K562 (cell line): ENCODE measurements around the gene RNF217. TPM values are rescaled to one million over a fixed set of nuclear protein-coding genes. Genes with fewer than 3 reads are reported as not detected.
"Not testable (repeated sequence)": the region's sequence is repeated elsewhere in the genome, so short reads cannot be mapped to it uniquely, and the experiment has no call there.

ENCODE experiments used
- ATAC-seq: fragments of 200-7000 bp; cut with Tn5 transposase; 3 replicates; pipeline ENCODE4 v1.9.1; 2020; ENCODE audit warnings: moderate library complexity
- BruUV-seq: library from RNA; stranded (reverse); fragments of 400-500 nt; replicated peaks from 2 replicates; lab custom pipeline; 2021; lab: Mats Ljungman, UMichigan
- CTCF ChIA-PET: fragments of 300-600 bp; formaldehyde crosslinking; extraction: SDS; loops from one replicate; lab custom pipeline; 2021; ENCODE audit warnings: low intra/inter-chr PET ratio; lab: Yijun Ruan, JAX
- POLR2A ChIA-PET: fragments of 300-600, 350-650 bp; sonication (Branson Sonifier 250); formaldehyde crosslinking; extraction: SDS; loops from one replicate; lab custom pipeline; 2021; ENCODE audit warnings: antibody characterized with exemption, inconsistent platforms; lab: Yijun Ruan, JAX
- DNase-seq, 4 experiments: peaks; one replicate each; pipeline versions ENCODE4 v3.0.0 to v3.0.0-alpha.2; 2011 to 2018; ENCODE audit warnings: low spot score in 3 of 4, mixed read lengths in 3 of 4; ENCODE audit errors: extremely low read depth in 1 of 4
- FAIRE-seq: peaks from 2 replicates; lab custom pipeline; 2011; peaks lifted over from hg19 to GRCh38; lab: Jason Lieb, UNC
- H2AFZ ChIP-seq: 2 replicates; pipeline ENCODE4 v1.6.0; 2011; ENCODE audit warnings: low read depth, low read length, control low read depth, inconsistent platforms
- H3K27ac ChIP-seq: fragments of 200-600 bp; 3 replicates; pipeline ENCODE4 v1.8.0; 2011; ENCODE audit warnings: low read depth, mild to moderate bottlenecking, control low read depth, inconsistent platforms, low read length, moderate library complexity, mixed read lengths; ENCODE audit errors: extremely low read depth
- H3K27me3 ChIP-seq, 2 experiments: fragments of 300-600 bp in 1 of 2; 2 replicates in 1 of 2; 3 replicates in 1 of 2; pipeline versions ENCODE4 v1.6.0 to v1.8.0; 2011; ENCODE audit warnings: inconsistent platforms in 2 of 2, low read length in 2 of 2, mild to moderate bottlenecking in 1 of 2, mixed read lengths in 1 of 2, moderate library complexity in 1 of 2; ENCODE audit not compliant: control insufficient read depth in 2 of 2, insufficient read depth in 2 of 2
- H3K36me3 ChIP-seq: fragments of 300-600 bp; 3 replicates; pipeline ENCODE4 v1.8.0; 2011; ENCODE audit warnings: mild to moderate bottlenecking, low read length, inconsistent platforms; ENCODE audit not compliant: control insufficient read depth, insufficient read depth
- H3K4me1 ChIP-seq, 2 experiments: fragments of 200-600 bp in 1 of 2; replicated peaks in 1 of 2; 2 replicates in 1 of 2; 3 replicates in 1 of 2; pipeline versions ENCODE4 v1.5.1 to v1.8.0; 2011; ENCODE audit warnings: inconsistent platforms in 2 of 2, low read length in 2 of 2, mild to moderate bottlenecking in 1 of 2, mixed read lengths in 1 of 2, moderate library complexity in 1 of 2; ENCODE audit not compliant: control insufficient read depth in 2 of 2, insufficient read depth in 2 of 2
- H3K4me2 ChIP-seq: 2 replicates; pipeline ENCODE4 v1.6.1; 2011; ENCODE audit warnings: low read length, control low read depth, inconsistent platforms, mixed read lengths; ENCODE audit not compliant: insufficient read depth
- H3K4me3 ChIP-seq: fragments of 200-600 bp; sonication (generic), shearing (Covaris generic); 2 replicates; pipeline ENCODE4 v1.5.1; 2016; ENCODE audit warnings: control low read depth, inconsistent platforms
- H3K79me2 ChIP-seq: fragments of 200-600 bp; 3 replicates; pipeline ENCODE4 v1.8.0; 2011; ENCODE audit warnings: low read length, inconsistent platforms; ENCODE audit not compliant: control insufficient read depth, insufficient read depth
- H3K9ac ChIP-seq, 2 experiments: 2 replicates each; pipeline versions ENCODE4 v1.6.0 to v1.6.1; 2011; ENCODE audit warnings: low read depth in 2 of 2, low read length in 2 of 2, control low read depth in 1 of 2, inconsistent platforms in 1 of 2, mild to moderate bottlenecking in 1 of 2, mixed read lengths in 1 of 2; ENCODE audit not compliant: insufficient read depth in 1 of 2
- H3K9me1 ChIP-seq: one replicate; pipeline ENCODE4 v1.6.0; 2011; ENCODE audit warnings: inconsistent platforms, mild to moderate bottlenecking, low read length, moderate library complexity; ENCODE audit not compliant: control insufficient read depth, insufficient read depth
- H3K9me3 ChIP-seq: replicated peaks from 2 replicates; pipeline ENCODE4 v1.5.1; 2011; ENCODE audit warnings: low read depth, low read length, inconsistent platforms; ENCODE audit not compliant: control insufficient read depth, insufficient read depth
- H4K20me1 ChIP-seq: replicated peaks from 2 replicates; pipeline ENCODE4 v1.6.1; 2011; ENCODE audit warnings: low read length, inconsistent platforms, mixed read lengths; ENCODE audit not compliant: control insufficient read depth, insufficient read depth
- ARID2 ChIP-seq: fragments of 450-650 bp; IDR thresholded peaks from 2 replicates; pipeline ENCODE4 v1.6.1; 2017; ENCODE audit warnings: antibody characterized with exemption, mild to moderate bottlenecking
- CBX3 ChIP-seq, 2 experiments: IDR thresholded peaks; 1 replicate in 1 of 2; 2 replicates in 1 of 2; pipeline ENCODE4 v1.6.1; 2012; ENCODE audit warnings: inconsistent platforms in 2 of 2, low read length in 2 of 2, borderline replicate concordance in 1 of 2, control low read depth in 1 of 2
- E2F3 ChIP-seq: fragments of 250-450 bp; sonication (Bioruptor Pico); IDR thresholded peaks from 2 replicates; pipeline ENCODE4 v1.4.0; 2020; ENCODE audit warnings: mild to moderate bottlenecking
- FOSL1 ChIP-seq: fragments of 200-800 bp; sonication (Bioruptor generic); conservative IDR thresholded peaks from 2 replicates; pipeline ENCODE4 v1.6.1; 2016; ENCODE audit warnings: missing genetic modification characterization, missing compliant biosample characterization
- GATA2 ChIP-seq: sonication (generic); formaldehyde crosslinking; IDR thresholded peaks from 2 replicates; pipeline ENCODE4 v1.4.0; 2020; ENCODE audit warnings: mild to moderate bottlenecking, missing genetic modification reagents
- PML ChIP-seq: IDR thresholded peaks from 2 replicates; pipeline ENCODE4 v1.6.1; 2012; ENCODE audit warnings: low read length, inconsistent platforms
- TAF7 ChIP-seq: fragments of 450-650 bp; IDR thresholded peaks from 2 replicates; pipeline ENCODE4 v1.6.1; 2016; ENCODE audit warnings: missing genetic modification characterization, missing compliant biosample characterization
- ZNF184 ChIP-seq: sonication (generic); formaldehyde crosslinking; IDR thresholded peaks from 2 replicates; pipeline ENCODE4 v1.5.0; 2020; ENCODE audit warnings: missing genetic modification reagents
- ZNF431 ChIP-seq: sonication (generic); formaldehyde crosslinking; IDR thresholded peaks from 2 replicates; pipeline ENCODE4 v1.8.0; 2022; ENCODE audit warnings: mild to moderate bottlenecking, missing genetic modification reagents
- ZNF785 ChIP-seq: fragments of 250-450 bp; sonication (Bioruptor Pico); IDR thresholded peaks from 2 replicates; pipeline ENCODE4 v1.4.0; 2020; ENCODE audit warnings: mild to moderate bottlenecking
- WGBS: fragments of 100-300 bp; shearing (Covaris generic); methylation state at CpG from one replicate; pipeline ENCODE4 v1.1.6; 2016; ENCODE audit warnings: low coverage, mixed read lengths; ENCODE audit not compliant: insufficient coverage; ENCODE audit errors: missing lambda C conversion rate; 5-methylcytosine and 5-hydroxymethylcytosine counted together
- in situ Hi-C: fragments of 300-500 bp; cut with MboI; formaldehyde crosslinking; loops from 4 replicates; pipeline ENCODE4 v1.15.0; 2018; ENCODE audit warnings: inconsistent platforms, mixed read lengths
- intact Hi-C: fragments of 100-400 bp; cut with micrococcal nuclease; formaldehyde crosslinking; loops from 2 replicates; pipeline ENCODE4 v1.14.2; 2022
- polyA plus RNA-seq, 8 experiments: library from polyadenylated mRNA; depleted of rRNA in 4 of 8; stranded (reverse) in 5 of 8; unstranded in 3 of 8; fragments of >200 nt; fragmentation: Nextera tagmentation in 2 of 8; fragmentation: Illumina TruSeq in 1 of 8; extraction: Ambion mirVana in 2 of 8; extraction: Trizol in 1 of 8; gene quantifications; 2 replicates each; pipeline versions ENCODE4 v1.2.1 to v1.2.3, GENCODE V29; 2011 to 2014; ENCODE audit warnings: inconsistent platforms in 1 of 8, missing spikeins in 1 of 8
- total RNA-seq, 7 experiments: library from RNA; depleted of rRNA in 6 of 7; stranded (reverse); fragments of >200 nt in 6 of 7; fragmentation: Illumina TruSeq in 2 of 7; extraction: Trizol in 2 of 7; gene quantifications; 2 replicates each; pipeline versions ENCODE4 v1.2.1 to v1.2.3, GENCODE V29; 2011 to 2021; ENCODE audit warnings: low replicate concordance in 1 of 7
- TF ChIP-seq, protein P1 (sequence below): fragments of 450-650 bp; formaldehyde crosslinking; IDR thresholded peaks from 2 replicates; pipeline ENCODE4 v1.4.0; 2020; ENCODE audit warnings: mild to moderate bottlenecking, moderate library complexity
- TF ChIP-seq, protein P2 (sequence below): sonication (generic); formaldehyde crosslinking; IDR thresholded peaks from 2 replicates; pipeline ENCODE4 v1.8.0; 2022; ENCODE audit warnings: mild to moderate bottlenecking, missing genetic modification reagents

Gene RNF217
- total and polyA plus RNA-seq, 9 of the 15 experiments (the other 6 are each of a cell fraction or from before 2014, with no cell fraction given): 2.9 to 25.6 (median 12.0) TPM

DNA sequence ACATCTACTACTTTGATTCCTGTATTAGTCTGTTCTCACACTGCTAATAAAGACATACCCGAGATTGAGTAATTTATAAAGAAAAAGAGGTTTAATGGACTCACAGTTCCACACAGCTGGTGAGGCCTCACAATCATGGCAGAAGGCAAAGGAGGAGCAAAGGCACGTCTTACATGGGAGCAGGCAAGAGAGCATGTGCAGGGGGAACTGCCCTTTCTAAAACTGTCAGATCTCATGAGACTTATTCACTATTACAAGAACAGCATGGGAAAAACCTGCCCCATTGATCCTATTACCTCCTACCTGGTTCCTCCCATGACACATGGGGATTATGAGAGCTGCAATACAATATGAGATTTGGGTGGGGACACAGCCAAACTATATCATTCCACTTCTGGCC, 42.5 kb upstream of the RNF217 start:
- POLR2A ChIA-PET, H3K9ac ChIP-seq, H3K9me3 ChIP-seq, H3K27ac ChIP-seq, FAIRE-seq, H3K4me1 ChIP-seq, H3K4me2 ChIP-seq, DNase-seq, ATAC-seq, H3K79me2 ChIP-seq, H3K27me3 ChIP-seq, H3K4me3 ChIP-seq, H3K36me3 ChIP-seq, BruUV-seq, H2AFZ ChIP-seq, H4K20me1 ChIP-seq, H3K9me1 ChIP-seq, in situ Hi-C loops, intact Hi-C loops: not testable (repeated sequence)
- WGBS: 27% methylated on average over 2 of the region's 2 CpGs
- TF ChIP-seq ZNF431 (CRISPR knock-in tag): peak; percentile 98
- peak in 1 of 2 experiments; percentile 30; a peak in 1 of 3 replicates for TF ChIP-seq CBX3 (IDR thresholded peaks at IDR 0.05; ENCODE audit: borderline replicate concordance in 1 of 2, low read length in 2 of 2)
- CTCF ChIA-PET: interaction anchor here (0.5 kb wide), 1 partner anchor 1501 kb away, joined by 3 read pairs; no protein-coding TSS in a partner anchor

DNA sequence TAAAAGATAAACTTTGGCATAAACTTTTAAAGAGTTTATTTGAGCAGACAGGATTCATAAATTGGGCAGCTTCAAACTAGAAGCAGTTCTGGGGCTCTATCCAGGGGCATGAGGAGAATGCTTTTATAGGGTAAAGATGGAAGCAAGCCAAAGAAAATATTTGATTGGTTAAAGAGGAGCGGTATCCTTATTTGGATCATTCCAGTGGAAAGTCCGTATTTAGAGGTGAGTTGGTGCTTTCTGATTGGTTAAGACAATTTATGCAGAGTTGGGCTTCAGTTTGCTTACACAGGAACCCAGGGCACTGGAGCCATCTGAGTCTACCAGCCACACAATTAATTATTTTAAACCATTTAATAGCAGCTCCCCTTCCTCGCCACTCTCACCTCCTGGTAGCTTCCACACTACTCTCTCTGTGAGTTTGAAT, 37.9 kb upstream of the RNF217 start:
- ATAC-seq: no peak
- no peak overlapping the region for H3K4me2 ChIP-seq
- in situ Hi-C loops: no loop called here
- H4K20me1 ChIP-seq: no peaks in the 10 kb centered on the region
- no peaks in the 10 kb centered on the region for H3K9me1 ChIP-seq
- no peak for DNase-seq
- no peak overlapping the region for H3K4me3 ChIP-seq
- no peaks in the 10 kb centered on the region for H3K36me3 ChIP-seq
- H3K9me3 ChIP-seq: 0 out of 2 replicates have a peak, but pooled peaks cover 2% of the 10 kb centered on the region
- H3K9ac ChIP-seq: no peak overlapping the region
- ChIA-PET POLR2A (no interaction called here), CTCF (no interaction called here)
- FAIRE-seq: no peak
- no peaks in the 10 kb centered on the region for H3K27me3 ChIP-seq
- H3K79me2 ChIP-seq: no peaks in the 10 kb centered on the region
- H3K27ac ChIP-seq: no peak overlapping the region
- no peak overlapping the region for H2AFZ ChIP-seq
- TF ChIP-seq ZNF785 (CRISPR knock-in tag): no peak
- no peak for TF ChIP-seq GATA2 (CRISPR knock-in tag)
- TF ChIP-seq, protein P1, sequence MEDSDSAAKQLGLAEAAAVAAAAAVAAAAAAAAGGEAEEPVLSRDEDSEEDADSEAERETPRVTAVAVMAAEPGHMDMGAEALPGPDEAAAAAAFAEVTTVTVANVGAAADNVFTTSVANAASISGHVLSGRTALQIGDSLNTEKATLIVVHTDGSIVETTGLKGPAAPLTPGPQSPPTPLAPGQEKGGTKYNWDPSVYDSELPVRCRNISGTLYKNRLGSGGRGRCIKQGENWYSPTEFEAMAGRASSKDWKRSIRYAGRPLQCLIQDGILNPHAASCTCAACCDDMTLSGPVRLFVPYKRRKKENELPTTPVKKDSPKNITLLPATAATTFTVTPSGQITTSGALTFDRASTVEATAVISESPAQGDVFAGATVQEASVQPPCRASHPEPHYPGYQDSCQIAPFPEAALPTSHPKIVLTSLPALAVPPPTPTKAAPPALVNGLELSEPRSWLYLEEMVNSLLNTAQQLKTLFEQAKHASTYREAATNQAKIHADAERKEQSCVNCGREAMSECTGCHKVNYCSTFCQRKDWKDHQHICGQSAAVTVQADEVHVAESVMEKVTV (CRISPR knock-in tag): no peak
- TF ChIP-seq E2F3 (CRISPR knock-in tag): no peak
- no peak for TF ChIP-seq TAF7 (tag)
- TF ChIP-seq PML: no peak
- TF ChIP-seq ARID2: no peak
- no peak for TF ChIP-seq FOSL1 (tag)
- TF ChIP-seq ZNF184 (CRISPR knock-in tag): no peak
- TF ChIP-seq, protein P2, sequence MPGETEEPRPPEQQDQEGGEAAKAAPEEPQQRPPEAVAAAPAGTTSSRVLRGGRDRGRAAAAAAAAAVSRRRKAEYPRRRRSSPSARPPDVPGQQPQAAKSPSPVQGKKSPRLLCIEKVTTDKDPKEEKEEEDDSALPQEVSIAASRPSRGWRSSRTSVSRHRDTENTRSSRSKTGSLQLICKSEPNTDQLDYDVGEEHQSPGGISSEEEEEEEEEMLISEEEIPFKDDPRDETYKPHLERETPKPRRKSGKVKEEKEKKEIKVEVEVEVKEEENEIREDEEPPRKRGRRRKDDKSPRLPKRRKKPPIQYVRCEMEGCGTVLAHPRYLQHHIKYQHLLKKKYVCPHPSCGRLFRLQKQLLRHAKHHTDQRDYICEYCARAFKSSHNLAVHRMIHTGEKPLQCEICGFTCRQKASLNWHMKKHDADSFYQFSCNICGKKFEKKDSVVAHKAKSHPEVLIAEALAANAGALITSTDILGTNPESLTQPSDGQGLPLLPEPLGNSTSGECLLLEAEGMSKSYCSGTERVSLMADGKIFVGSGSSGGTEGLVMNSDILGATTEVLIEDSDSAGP (CRISPR knock-in tag): no peak
- intact Hi-C loops: no loop called here
- no peaks in the 10 kb centered on the region for H3K4me1 ChIP-seq
- 13% methylated on average over 3 of the region's 3 CpGs for WGBS
- BruUV-seq: no TSS peak
